HCT116 (cell line): ENCODE data around the gene PCNP. TPM values are rescaled to one million over a fixed set of nuclear protein-coding genes. Genes with fewer than 3 reads are reported as not detected.

Experiments
- ATAC-seq: fragments of 200-7000 bp; cut with Tn5 transposase; 2 replicates; pipeline ENCODE4 v1.9.1; 2020; ENCODE audit warnings: mild to moderate bottlenecking, moderate library complexity
- BruUV-seq: library from RNA; stranded (reverse); fragments of 400-500 nt; replicated peaks from 2 replicates; lab custom pipeline; 2021; lab: Mats Ljungman, UMichigan
- CTCF ChIA-PET: fragments of 300-600 bp; sonication (Branson Sonifier 250); formaldehyde crosslinking; loops from one replicate; lab custom pipeline; 2021; ENCODE audit warnings: antibody characterized with exemption; lab: Charles Lee
- POLR2A ChIA-PET: fragments of 300-600, 350-600 bp; sonication (Branson Sonifier 250); formaldehyde crosslinking; loops from one replicate; lab custom pipeline; 2021; ENCODE audit warnings: antibody characterized with exemption; lab: Charles Lee
- RAD21 ChIA-PET, 2 experiments: fragments of 300-600 bp; sonication (Branson Sonifier 250); formaldehyde crosslinking; loops; one replicate each; lab custom pipeline; 2023; ENCODE audit warnings: low total read pairs in 2 of 2; ENCODE audit not compliant: uncharacterized antibody in 2 of 2, unreplicated experiment in 2 of 2, low non-redundant PET in 1 of 2; lab: Charles Lee
- DNase-seq: peaks from one replicate; pipeline ENCODE4 v3.0.0-alpha.2; 2010; ENCODE audit warnings: low read depth, low spot score
- H2AFZ ChIP-seq: fragments of 200-600 bp; shearing (Covaris generic), sonication (generic); 2 replicates; pipeline ENCODE4 v1.6.1; 2017; ENCODE audit warnings: low read depth, mixed run types, mixed read lengths, antibody characterized with exemption, low read length; ENCODE audit not compliant: poor library complexity, severe bottlenecking
- H3K27ac ChIP-seq: 2 replicates; pipeline ENCODE4 v1.5.1; 2012; ENCODE audit warnings: low read depth, low read length
- H3K27me3 ChIP-seq: fragments of 200-600 bp; sonication (generic); 2 replicates; pipeline ENCODE4 v1.6.1; 2016; ENCODE audit warnings: mixed run types, low read length, mixed read lengths; ENCODE audit not compliant: insufficient read depth
- H3K36me3 ChIP-seq, 2 experiments: fragments of 200-500 bp in 1 of 2; fragments of 200-600 bp in 1 of 2; sonication (Bioruptor generic) in 1 of 2; sonication (generic) in 1 of 2; 2 replicates each; pipeline versions ENCODE4 v1.5.1 to v1.6.1; 2014 to 2016; ENCODE audit warnings: low read length in 2 of 2, inconsistent platforms in 1 of 2, mixed read lengths in 1 of 2, mixed run types in 1 of 2; ENCODE audit not compliant: insufficient read depth in 2 of 2, control insufficient read depth in 1 of 2
- H3K4me1 ChIP-seq, 2 experiments: fragments of 200-600 bp in 1 of 2; sonication (generic) in 1 of 2; 2 replicates each; pipeline versions ENCODE4 v1.5.1 to v1.6.1; 2012 to 2017; ENCODE audit warnings: low read length in 2 of 2, inconsistent platforms in 1 of 2, mild to moderate bottlenecking in 1 of 2, mixed read lengths in 1 of 2, mixed run types in 1 of 2, moderate library complexity in 1 of 2; ENCODE audit not compliant: insufficient read depth in 2 of 2, control insufficient read depth in 1 of 2
- H3K4me2 ChIP-seq: fragments of 200-600 bp; sonication (generic); 2 replicates; pipeline ENCODE4 v1.6.1; 2017; ENCODE audit warnings: mixed run types, low read length, mixed read lengths
- H3K4me3 ChIP-seq, 2 experiments: fragments of 200-600 bp in 1 of 2; sonication (generic) in 1 of 2; replicated peaks in 1 of 2; 2 replicates each; pipeline ENCODE4 v1.5.1; 2011 to 2016; ENCODE audit warnings: low read length in 2 of 2, control low read depth in 1 of 2, low read depth in 1 of 2, mild to moderate bottlenecking in 1 of 2, mixed read lengths in 1 of 2, mixed run types in 1 of 2
- H3K79me2 ChIP-seq: fragments of 200-600 bp; sonication (generic); 2 replicates; pipeline ENCODE4 v1.6.1; 2017; ENCODE audit warnings: mild to moderate bottlenecking, mixed run types, low read length, moderate library complexity, mixed read lengths; ENCODE audit not compliant: insufficient read depth
- H3K9ac ChIP-seq: fragments of 200-600 bp; sonication (generic); 2 replicates; pipeline ENCODE4 v1.6.1; 2016; ENCODE audit warnings: low read length, mixed read lengths
- H3K9me2 ChIP-seq: fragments of 200-600 bp; sonication (generic), shearing (Covaris generic); 2 replicates; pipeline ENCODE4 v1.6.1; 2017; ENCODE audit warnings: mixed run types, mild to moderate bottlenecking, moderate library complexity; ENCODE audit not compliant: insufficient read depth
- H3K9me3 ChIP-seq, 2 experiments: fragments of 200-500 bp in 1 of 2; fragments of 200-600 bp in 1 of 2; sonication (Bioruptor generic) in 1 of 2; sonication (generic) in 1 of 2; 2 replicates each; pipeline ENCODE4 v1.6.1; 2014 to 2017; ENCODE audit warnings: low read length in 2 of 2, mixed read lengths in 2 of 2, inconsistent platforms in 1 of 2, low read depth in 1 of 2, mild to moderate bottlenecking in 1 of 2, mixed run types in 1 of 2, moderate library complexity in 1 of 2; ENCODE audit not compliant: control insufficient read depth in 1 of 2, insufficient read depth in 1 of 2
- H4K20me1 ChIP-seq: fragments of 200-600 bp; sonication (generic), shearing (Covaris generic); 2 replicates; pipeline ENCODE4 v1.6.1; 2017; ENCODE audit warnings: mixed run types, mild to moderate bottlenecking, moderate library complexity; ENCODE audit not compliant: insufficient read depth
- CEBPB ChIP-seq: IDR thresholded peaks from 2 replicates; pipeline ENCODE4 v1.6.1; 2012; ENCODE audit warnings: low read depth
- EGR1 ChIP-seq: IDR thresholded peaks from 2 replicates; pipeline ENCODE4 v1.6.1; 2012; ENCODE audit warnings: low read depth
- FOSL1 ChIP-seq: IDR thresholded peaks from 2 replicates; pipeline ENCODE4 v1.6.1; 2012; ENCODE audit warnings: low read depth
- JUND ChIP-seq: IDR thresholded peaks from 2 replicates; pipeline ENCODE4 v1.6.1; 2012
- POLR2A ChIP-seq: IDR thresholded peaks from 2 replicates; pipeline ENCODE4 v1.7.0; 2011; ENCODE audit warnings: borderline replicate concordance; ENCODE audit not compliant: insufficient read depth, insufficient read length; ENCODE audit errors: extremely low read depth
- POLR2AphosphoS5 ChIP-seq: IDR thresholded peaks from 2 replicates; pipeline ENCODE4 v1.6.1; 2011; ENCODE audit warnings: mild to moderate bottlenecking, low read depth, low read length, moderate library complexity
- SIN3A ChIP-seq: IDR thresholded peaks from 2 replicates; pipeline ENCODE4 v1.6.1; 2012; ENCODE audit warnings: low read depth
- SRF ChIP-seq: IDR thresholded peaks from 2 replicates; pipeline ENCODE4 v1.6.1; 2012; ENCODE audit warnings: low read depth
- TCF7L2 ChIP-seq: IDR thresholded peaks from 2 replicates; pipeline ENCODE4 v1.7.0; 2011; ENCODE audit warnings: borderline replicate concordance, inconsistent platforms; ENCODE audit not compliant: insufficient read depth, insufficient read length; ENCODE audit errors: extremely low read depth
- intact Hi-C: fragments of 100-400 bp; cut with micrococcal nuclease; formaldehyde crosslinking; loops from 2 replicates; pipeline ENCODE4 v1.10.0; 2022
- total RNA-seq: library from RNA; stranded (reverse); gene quantifications from one replicate; pipeline ENCODE4 v1.2.1, GENCODE V29; 2021; ENCODE audit not compliant: unreplicated experiment
- TF ChIP-seq, protein P1 (sequence below): IDR thresholded peaks from 2 replicates; pipeline ENCODE4 v1.6.1; 2011; ENCODE audit warnings: mild to moderate bottlenecking, low read length, moderate library complexity; ENCODE audit not compliant: insufficient replicate concordance; ENCODE audit errors: extremely low read depth
- TF ChIP-seq, protein P2 (sequence below): IDR thresholded peaks from 2 replicates; pipeline ENCODE4 v1.6.1; 2012
- TF ChIP-seq, protein P3 (sequence below): IDR thresholded peaks from 2 replicates; pipeline ENCODE4 v1.6.1; 2012

The PCNP gene
- total RNA-seq, 1 experiment from 2014 or later, result 177 TPM

DNA sequence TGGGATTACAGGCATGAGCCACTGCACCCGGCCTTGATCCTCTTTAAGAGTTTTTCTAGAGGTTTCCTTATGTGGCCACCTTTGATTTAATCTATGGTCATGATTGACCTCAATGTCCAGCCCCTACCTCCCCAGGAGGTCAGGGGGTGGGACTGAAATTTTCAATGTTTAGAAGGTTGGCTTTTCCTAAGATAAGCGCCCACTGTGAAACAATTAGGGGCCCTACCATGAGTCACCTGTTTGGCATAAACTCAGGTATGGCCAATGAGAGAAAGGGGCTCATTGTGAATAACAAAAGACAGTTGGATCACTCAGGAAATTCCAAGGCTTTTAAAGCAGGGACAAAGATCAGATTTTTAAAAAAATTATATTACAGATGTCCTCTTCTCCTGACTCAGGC is 51.9 kb downstream of the PCNP start:
- H3K27me3 ChIP-seq, result no peaks in the 10 kb centered on the region
- H3K9me2 ChIP-seq, result no peaks in the 10 kb centered on the region
- intact Hi-C loops, result no loop called here
- BruUV-seq, result no TSS peak
- ChIA-PET CTCF (interaction anchor here (0.8 kb wide), 1 partner anchor 9 kb away, joined by 3 read pairs; no protein-coding TSS in a partner anchor), RAD21 (no interaction called here), POLR2A (no interaction called here)
- TF ChIP-seq POLR2AphosphoS5 (no peak), CEBPB (no peak), SRF (no peak), POLR2A (no peak)
- TF ChIP-seq, protein P1, sequence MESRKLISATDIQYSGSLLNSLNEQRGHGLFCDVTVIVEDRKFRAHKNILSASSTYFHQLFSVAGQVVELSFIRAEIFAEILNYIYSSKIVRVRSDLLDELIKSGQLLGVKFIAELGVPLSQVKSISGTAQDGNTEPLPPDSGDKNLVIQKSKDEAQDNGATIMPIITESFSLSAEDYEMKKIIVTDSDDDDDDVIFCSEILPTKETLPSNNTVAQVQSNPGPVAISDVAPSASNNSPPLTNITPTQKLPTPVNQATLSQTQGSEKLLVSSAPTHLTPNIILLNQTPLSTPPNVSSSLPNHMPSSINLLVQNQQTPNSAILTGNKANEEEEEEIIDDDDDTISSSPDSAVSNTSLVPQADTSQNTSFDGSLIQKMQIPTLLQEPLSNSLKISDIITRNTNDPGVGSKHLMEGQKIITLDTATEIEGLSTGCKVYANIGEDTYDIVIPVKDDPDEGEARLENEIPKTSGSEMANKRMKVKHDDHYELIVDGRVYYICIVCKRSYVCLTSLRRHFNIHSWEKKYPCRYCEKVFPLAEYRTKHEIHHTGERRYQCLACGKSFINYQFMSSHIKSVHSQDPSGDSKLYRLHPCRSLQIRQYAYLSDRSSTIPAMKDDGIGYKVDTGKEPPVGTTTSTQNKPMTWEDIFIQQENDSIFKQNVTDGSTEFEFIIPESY, result no peak
- TF ChIP-seq, protein P2, sequence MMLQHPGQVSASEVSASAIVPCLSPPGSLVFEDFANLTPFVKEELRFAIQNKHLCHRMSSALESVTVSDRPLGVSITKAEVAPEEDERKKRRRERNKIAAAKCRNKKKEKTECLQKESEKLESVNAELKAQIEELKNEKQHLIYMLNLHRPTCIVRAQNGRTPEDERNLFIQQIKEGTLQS, result no peak
- TF ChIP-seq, protein P3, sequence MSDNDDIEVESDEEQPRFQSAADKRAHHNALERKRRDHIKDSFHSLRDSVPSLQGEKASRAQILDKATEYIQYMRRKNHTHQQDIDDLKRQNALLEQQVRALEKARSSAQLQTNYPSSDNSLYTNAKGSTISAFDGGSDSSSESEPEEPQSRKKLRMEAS, result no peak
- H2AFZ ChIP-seq, result no peak overlapping the region
- H3K27ac ChIP-seq, result no peak overlapping the region
- no peaks in the 10 kb centered on the region for H4K20me1 ChIP-seq
- H3K9ac ChIP-seq, result no peak overlapping the region
- H3K4me2 ChIP-seq, result no peak overlapping the region
- H3K79me2 ChIP-seq, result no peaks in the 10 kb centered on the region
- H3K36me3 ChIP-seq, result no peaks in the 10 kb centered on the region
- DNase-seq, result no peak
- no peaks in the 10 kb centered on the region; a peak in 1 of 4 replicates for H3K9me3 ChIP-seq
- H3K4me1 ChIP-seq, result no peaks in the 10 kb centered on the region
- H3K4me3 ChIP-seq, result no peak overlapping the region
- ATAC-seq, result no peak

DNA sequence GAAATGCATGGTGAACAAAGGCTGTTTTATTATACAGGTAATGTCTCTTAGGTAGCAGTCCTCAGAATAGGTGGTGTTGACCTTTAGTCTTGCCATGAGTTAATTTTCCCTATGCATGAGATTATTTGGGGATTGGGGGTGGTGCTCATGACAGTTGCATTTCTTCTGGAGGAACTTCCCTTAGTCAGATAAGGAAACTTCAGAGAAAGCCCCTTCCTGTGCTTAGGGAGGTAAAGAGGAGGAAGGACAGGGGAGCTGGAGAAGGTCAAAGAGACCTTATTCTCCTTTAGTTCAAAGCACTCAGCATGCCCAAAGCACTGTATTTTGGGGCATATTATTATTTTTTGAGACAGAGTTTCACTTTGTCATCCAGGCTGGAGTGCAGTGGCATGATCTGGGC is 55.2 kb downstream of the PCNP start:
- intact Hi-C loops, result no loop called here
- H3K4me3 ChIP-seq, result no peak overlapping the region
- no peaks in the 10 kb centered on the region for H3K9me2 ChIP-seq
- no peaks in the 10 kb centered on the region for H3K79me2 ChIP-seq
- no peak overlapping the region for H2AFZ ChIP-seq
- no peaks in the 10 kb centered on the region for H3K36me3 ChIP-seq
- no peaks in the 10 kb centered on the region; a peak in 1 of 4 replicates for H3K9me3 ChIP-seq
- DNase-seq, result no peak
- RAD21 ChIA-PET, result no interaction called here
- no TSS peak for BruUV-seq
- H3K4me2 ChIP-seq, result no peak overlapping the region
- CTCF ChIA-PET, result no interaction called here
- POLR2A ChIA-PET, result no interaction called here
- H3K27ac ChIP-seq, result no peak overlapping the region
- H3K4me1 ChIP-seq, result no peaks in the 10 kb centered on the region
- H3K9ac ChIP-seq, result no peak overlapping the region
- no peak for TF ChIP-seq SRF
- no peak for TF ChIP-seq FOSL1
- TF ChIP-seq EGR1, result no peak
- no peak for TF ChIP-seq JUND
- no peak for TF ChIP-seq TCF7L2
- TF ChIP-seq POLR2A, result no peak
- TF ChIP-seq, protein P3, result no peak
- no peak for TF ChIP-seq SIN3A
- TF ChIP-seq, protein P2, result no peak
- no peak for TF ChIP-seq CEBPB
- H4K20me1 ChIP-seq, result no peaks in the 10 kb centered on the region
- no peaks in the 10 kb centered on the region for H3K27me3 ChIP-seq
- ATAC-seq, result no peak
